Measurements from ENCODE around the gene CDK19. TPM values are rescaled to one million over a fixed set of nuclear protein-coding genes. Genes with fewer than 3 reads are reported as not detected.

The CDK19 gene
- total and polyA plus RNA-seq, 4 experiments from 2014 or later = 1.0 to 24.3 (median 13.2) TPM

DNA sequence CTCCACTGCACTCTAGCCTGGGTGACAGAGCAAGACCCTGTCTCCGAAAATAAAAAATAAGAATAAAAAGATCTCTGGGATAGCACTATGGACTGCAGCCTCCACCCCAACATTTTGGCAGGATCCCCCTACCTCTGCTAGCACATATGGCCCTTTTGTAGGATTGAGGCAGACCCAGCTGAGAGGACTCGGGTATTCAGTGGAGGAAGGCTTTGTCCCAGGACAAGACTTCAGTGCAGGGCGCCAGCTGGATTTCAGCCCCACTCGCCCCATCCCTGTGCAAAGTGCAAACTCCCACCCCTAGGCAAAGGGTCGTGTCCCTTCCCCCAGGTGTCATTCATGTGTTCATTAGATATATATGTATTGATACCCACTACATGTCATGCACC lies 254.3 kb downstream of the CDK19 start:
- H3K27me3 Mint-ChIP-seq = no peaks in the 10 kb centered on the region
- no peaks in the 10 kb centered on the region for H3K36me3 Mint-ChIP-seq
- POLR2A ChIA-PET (ENCODE audit: partially characterized antibody) = interaction anchor here (1.0 to 4.4 kb wide), 12 partner anchors 8 to 1178 kb away, joined by 3 to 55 read pairs (median 4); partner anchors contain the start of genes AMD1, CDK19 and GTF3C6
- no peak overlapping the region for H3K4me3 ChIP-seq (ENCODE audit: low read length in 2 of 2)
- CTCF ChIA-PET (ENCODE audit: partially characterized antibody) = interaction anchor here (0.8 to 2.5 kb wide), 12 partner anchors 20 to 318 kb away, joined by 3 to 11 read pairs (median 4); partner anchors contain the start of gene CDK19
- no peaks in the 10 kb centered on the region for H3K36me3 ChIP-seq (ENCODE audit: insufficient read depth, low read length)
- H3K9me3 Mint-ChIP-seq = peaks cover 0 to 8% (median 1%) of the 10 kb centered on the region in 8 donors
- H3K27me3 ChIP-seq (ENCODE audit: insufficient read depth, low read length) = no peaks in the 10 kb centered on the region
- no peak for DNase-seq
- H3K27ac ChIP-seq (ENCODE audit: low read depth, low read length) = peak overlapping the region; percentile 23
- peak overlapping the region in 7 of 8 donors; percentile 29 to 81 (median 77) for H3K4me3 Mint-ChIP-seq
- peak overlapping the region; percentile 31 to 93 (median 91) for H3K27ac Mint-ChIP-seq
- peaks cover 38% of the 10 kb centered on the region for H3K4me1 ChIP-seq (ENCODE audit: insufficient read depth, low read length)
- peaks cover 35 to 68% (median 48%) of the 10 kb centered on the region in 4 donors for H3K4me1 Mint-ChIP-seq
- intact Hi-C loops (cut with micrococcal nuclease) = no loop called here
- H3K9me3 ChIP-seq (ENCODE audit: control insufficient read depth in 1 of 2, low read length in 2 of 2) = no peaks in the 10 kb centered on the region

- POLR2A ChIA-PET (ENCODE audit: partially characterized antibody) = interaction anchor here (1.0 to 4.4 kb wide), 13 partner anchors 9 to 1527 kb away, joined by 3 to 55 read pairs (median 4); partner anchors contain the start of genes AMD1, CDK19, FAM229B and GTF3C6
- peak overlapping the region; percentile 29 to 81 (median 76) for H3K4me3 Mint-ChIP-seq
- Histone ChIP-seq H3K27ac (ENCODE audit: low read depth, low read length) (peak overlapping the region; percentile 23), H3K4me3 (ENCODE audit: low read length in 2 of 2) (peak overlapping the region in 1 of 2 donors; percentile 12), H3K4me1 (ENCODE audit: insufficient read depth, low read length) (peaks cover 44% of the 10 kb centered on the region), H3K27me3 (ENCODE audit: insufficient read depth, low read length) (no peaks in the 10 kb centered on the region), H3K36me3 (ENCODE audit: insufficient read depth, low read length) (no peaks in the 10 kb centered on the region), H3K9me3 (ENCODE audit: control insufficient read depth in 1 of 2, low read length in 2 of 2) (no peaks in the 10 kb centered on the region)
- no peaks in the 10 kb centered on the region for H3K36me3 Mint-ChIP-seq
- DNase-seq = peak in 4 of 5 donors; percentile 28 to 49 (median 41)
- intact Hi-C loops (cut with micrococcal nuclease) = no loop called here
- H3K9me3 Mint-ChIP-seq = peaks cover 0 to 8% (median 1%) of the 10 kb centered on the region in 8 donors
- H3K27me3 Mint-ChIP-seq = no peaks in the 10 kb centered on the region
- CTCF ChIA-PET (ENCODE audit: partially characterized antibody) = interaction anchor here (0.8 to 2.5 kb wide), 13 partner anchors 21 to 318 kb away, joined by 3 to 11 read pairs (median 4); partner anchors contain the start of gene CDK19
- peaks cover 38 to 74% (median 52%) of the 10 kb centered on the region in 4 donors for H3K4me1 Mint-ChIP-seq
- peak overlapping the region; percentile 79 to 93 (median 91) for H3K27ac Mint-ChIP-seq
Measured at GRCh38 chr6:110560239-110561007, 254.8 kb downstream of the CDK19 start.

Other genes with a start within 250 kb of the CDK19 start
- gene AMD1, start 59.3 kb upstream of the CDK19 start, total RNA-seq = 10 to 100 TPM; 62.2 to 63.1 TPM
- 10 to 100 TPM; 53.6 to 63.8 TPM for gene AMD1, start 59.3 kb upstream of the CDK19 start, polyA plus RNA-seq
- gene GTF3C6, start 143.2 kb upstream of the CDK19 start, total RNA-seq = 10 to 100 TPM; 28.9 to 35.7 TPM
- gene GTF3C6, start 143.2 kb upstream of the CDK19 start, polyA plus RNA-seq = 100 to 1,000 TPM; 113 to 147 TPM
- gene RPF2, start 166.6 kb upstream of the CDK19 start, total RNA-seq = 10 to 100 TPM; 13.2 to 13.9 TPM
- gene RPF2, start 166.6 kb upstream of the CDK19 start, polyA plus RNA-seq = 10 to 100 TPM; 27.5 to 27.7 TPM